OCI-LY3 (cell line): ENCODE measurements around the gene FNDC5.

Experiments used
- H2AFZ ChIP-seq: fragments of 200-600, 300-600 bp; shearing (Covaris generic); 2 replicates; pipeline ENCODE4 v1.6.0; 2014; ENCODE audit warnings: antibody characterized with exemption, low read depth, low read length
- H3K27ac ChIP-seq: fragments of 200-600, 300-600 bp; sonication (generic); 2 replicates; pipeline ENCODE4 v1.5.1; 2014; ENCODE audit warnings: mild to moderate bottlenecking, low read length, moderate library complexity, mixed read lengths
- H3K27me3 ChIP-seq: fragments of 200-600, 300-600 bp; sonication (generic); 2 replicates; pipeline ENCODE4 v1.6.1; 2014; ENCODE audit warnings: low read depth, low read length, mixed read lengths
- H3K36me3 ChIP-seq: fragments of 200-600, 300-600 bp; sonication (generic); replicated peaks from 2 replicates; pipeline ENCODE3; 2014; ENCODE audit warnings: low read depth, low read length, mixed read lengths
- H3K4me1 ChIP-seq: fragments of 300-600, 200-600 bp; sonication (generic); 2 replicates; pipeline ENCODE4 v1.6.1; 2014; ENCODE audit warnings: low read length, mixed read lengths
- H3K4me2 ChIP-seq: fragments of 200-600, 300-600 bp; sonication (generic); 2 replicates; pipeline ENCODE4 v1.6.1; 2014; ENCODE audit warnings: low read length, mixed read lengths
- H3K4me3 ChIP-seq: fragments of 300-600, 200-600 bp; sonication (generic); 2 replicates; pipeline ENCODE4 v1.5.1; 2014; ENCODE audit warnings: antibody characterized with exemption, mild to moderate bottlenecking, low read length, moderate library complexity
- H3K79me2 ChIP-seq: fragments of 300-600, 200-600 bp; shearing (Covaris generic); 2 replicates; pipeline ENCODE4 v1.6.1; 2014; ENCODE audit warnings: mild to moderate bottlenecking, low read length, mixed read lengths
- H3K9ac ChIP-seq: fragments of 300-600, 200-600 bp; shearing (Covaris generic); 2 replicates; pipeline ENCODE4 v1.6.0; 2014; ENCODE audit warnings: mild to moderate bottlenecking, low read length, moderate library complexity
- H3K9me3 ChIP-seq: fragments of 200-600, 300-600 bp; shearing (Covaris generic); 2 replicates; pipeline ENCODE4 v1.6.1; 2014; ENCODE audit warnings: low read length, mixed read lengths; ENCODE audit not compliant: insufficient read depth
- H4K20me1 ChIP-seq: fragments of 200-600, 300-600 bp; sonication (generic); 2 replicates; pipeline ENCODE4 v1.6.1; 2016; ENCODE audit warnings: low read length, mixed read lengths; ENCODE audit not compliant: insufficient read depth
- EZH2phosphoT487 ChIP-seq: fragments of 200-600 bp; shearing (Covaris generic); IDR thresholded peaks from 2 replicates; pipeline ENCODE4 v1.6.1; 2018; ENCODE audit warnings: antibody characterized with exemption, mixed run types, low read depth
- TF ChIP-seq, protein P1 (sequence below): fragments of 200-600, 300-600 bp; sonication (generic); IDR thresholded peaks from 2 replicates; pipeline ENCODE4 v1.5.1; 2014; ENCODE audit warnings: antibody characterized with exemption, low read length, low read depth

FNDC5 gene

DNA sequence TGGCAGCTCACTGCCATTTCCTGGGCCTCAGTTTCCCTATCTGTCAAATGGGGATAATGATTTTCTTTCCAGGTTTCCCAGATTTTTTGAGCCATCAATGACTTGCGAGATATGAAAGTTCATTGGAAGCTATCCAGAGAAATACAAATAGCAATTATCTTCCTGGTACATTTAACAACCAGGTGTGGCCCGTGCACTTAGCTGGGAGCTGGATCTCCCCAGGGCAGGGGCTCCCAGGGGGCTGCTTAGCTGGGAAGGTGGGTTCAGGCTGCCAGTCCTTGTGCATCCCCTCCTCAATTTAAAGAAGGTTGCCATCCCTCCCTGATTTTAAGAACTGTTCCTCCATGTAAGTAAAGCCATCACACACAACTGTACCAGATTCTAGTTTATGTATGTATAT is 34.1 kb upstream of the FNDC5 start:
- peaks cover 6% of the 10 kb centered on the region for H3K4me1 ChIP-seq
- H3K4me2 ChIP-seq = no peak overlapping the region
- H3K27ac ChIP-seq = no peak overlapping the region
- TF ChIP-seq EZH2phosphoT487 = no peak
- TF ChIP-seq, protein P1, sequence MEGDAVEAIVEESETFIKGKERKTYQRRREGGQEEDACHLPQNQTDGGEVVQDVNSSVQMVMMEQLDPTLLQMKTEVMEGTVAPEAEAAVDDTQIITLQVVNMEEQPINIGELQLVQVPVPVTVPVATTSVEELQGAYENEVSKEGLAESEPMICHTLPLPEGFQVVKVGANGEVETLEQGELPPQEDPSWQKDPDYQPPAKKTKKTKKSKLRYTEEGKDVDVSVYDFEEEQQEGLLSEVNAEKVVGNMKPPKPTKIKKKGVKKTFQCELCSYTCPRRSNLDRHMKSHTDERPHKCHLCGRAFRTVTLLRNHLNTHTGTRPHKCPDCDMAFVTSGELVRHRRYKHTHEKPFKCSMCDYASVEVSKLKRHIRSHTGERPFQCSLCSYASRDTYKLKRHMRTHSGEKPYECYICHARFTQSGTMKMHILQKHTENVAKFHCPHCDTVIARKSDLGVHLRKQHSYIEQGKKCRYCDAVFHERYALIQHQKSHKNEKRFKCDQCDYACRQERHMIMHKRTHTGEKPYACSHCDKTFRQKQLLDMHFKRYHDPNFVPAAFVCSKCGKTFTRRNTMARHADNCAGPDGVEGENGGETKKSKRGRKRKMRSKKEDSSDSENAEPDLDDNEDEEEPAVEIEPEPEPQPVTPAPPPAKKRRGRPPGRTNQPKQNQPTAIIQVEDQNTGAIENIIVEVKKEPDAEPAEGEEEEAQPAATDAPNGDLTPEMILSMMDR = no peak
- H3K9me3 ChIP-seq = no peaks in the 10 kb centered on the region
- no peak overlapping the region for H3K9ac ChIP-seq
- H3K79me2 ChIP-seq = no peaks in the 10 kb centered on the region
- no peaks in the 10 kb centered on the region for H4K20me1 ChIP-seq
- H2AFZ ChIP-seq = no peak overlapping the region
- H3K27me3 ChIP-seq = no peaks in the 10 kb centered on the region
- H3K36me3 ChIP-seq = no peaks in the 10 kb centered on the region
- no peak overlapping the region for H3K4me3 ChIP-seq

DNA sequence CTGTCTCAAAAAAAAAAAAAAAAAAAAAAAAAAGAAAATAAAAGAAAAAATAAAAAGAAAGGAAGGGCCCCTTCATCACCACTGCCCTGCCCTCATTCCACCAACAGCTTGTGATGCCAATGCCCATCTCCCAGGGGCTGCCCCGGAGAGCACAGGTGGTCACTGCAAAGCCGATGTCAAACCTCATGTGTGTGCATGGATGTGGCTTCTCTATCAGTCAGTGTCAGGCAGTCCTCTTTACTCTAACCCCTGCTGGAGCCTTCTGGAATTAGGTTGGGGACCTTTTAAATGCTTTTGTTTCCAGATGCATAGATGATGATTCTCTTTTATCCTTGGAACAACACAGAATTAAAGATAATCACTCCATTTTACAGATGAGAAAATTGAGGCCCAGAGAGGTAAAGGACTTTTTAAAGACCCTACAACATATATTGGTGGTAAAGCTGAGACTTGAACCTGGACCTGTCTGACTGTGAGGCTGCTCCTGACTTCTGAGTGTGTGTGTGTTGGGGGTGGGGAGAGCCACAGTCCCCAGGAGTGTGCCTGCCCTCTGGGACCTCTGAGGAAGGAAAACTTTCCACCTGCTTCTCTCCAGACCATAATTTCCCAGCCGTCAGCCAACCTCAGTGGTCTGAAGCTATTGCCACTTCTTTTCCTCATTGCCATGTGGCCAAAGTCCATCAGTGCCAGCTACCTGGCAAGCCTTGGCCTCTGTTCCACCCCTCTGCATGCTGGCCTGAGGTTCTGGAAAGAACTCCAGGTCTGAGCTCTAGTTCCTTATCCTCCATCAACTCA is 33.5 kb upstream of the FNDC5 start:
- Histone ChIP-seq H4K20me1 (no peaks in the 10 kb centered on the region), H3K36me3 (no peaks in the 10 kb centered on the region), H3K27ac (no peak overlapping the region), H3K4me1 (peaks cover 6% of the 10 kb centered on the region), H3K27me3 (no peaks in the 10 kb centered on the region), H3K4me3 (no peak overlapping the region), H3K79me2 (no peaks in the 10 kb centered on the region), H3K9me3 (no peaks in the 10 kb centered on the region), H3K9ac (no peak overlapping the region), H3K4me2 (no peak overlapping the region), H2AFZ (no peak overlapping the region)
- TF ChIP-seq, protein P1 = no peak
- TF ChIP-seq EZH2phosphoT487 = no peak

DNA sequence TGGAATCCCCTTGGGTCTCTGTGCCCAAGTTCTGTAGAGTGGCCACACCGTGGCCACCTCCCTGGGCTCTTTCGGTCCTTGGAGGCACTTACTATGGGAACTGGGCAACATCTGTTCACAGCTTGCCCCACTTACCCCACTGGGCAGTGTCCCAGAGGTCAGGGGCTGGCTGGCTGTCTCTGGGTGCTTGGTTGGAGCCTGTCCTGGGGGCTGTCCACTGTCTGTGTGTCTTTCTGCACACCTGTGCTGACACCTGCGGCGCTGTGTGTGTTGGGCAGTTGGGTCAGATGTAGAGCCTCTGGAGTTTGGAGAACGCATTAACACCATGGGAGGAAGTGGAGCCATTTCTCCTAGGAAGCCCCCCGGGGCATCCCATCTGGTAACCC is 31.8 kb upstream of the FNDC5 start:
- Histone ChIP-seq H3K9ac (no peak overlapping the region), H3K9me3 (no peaks in the 10 kb centered on the region), H3K4me1 (peaks cover 6% of the 10 kb centered on the region), H3K79me2 (no peaks in the 10 kb centered on the region), H3K4me2 (no peak overlapping the region), H3K4me3 (no peak overlapping the region), H3K27me3 (no peaks in the 10 kb centered on the region), H4K20me1 (no peaks in the 10 kb centered on the region), H3K36me3 (no peaks in the 10 kb centered on the region), H3K27ac (no peak overlapping the region), H2AFZ (no peak overlapping the region)
- TF ChIP-seq EZH2phosphoT487 = no peak
- TF ChIP-seq, protein P1 = no peak

- H3K4me3 ChIP-seq = peak overlapping the region; percentile 98
- H3K4me2 ChIP-seq = peak overlapping the region; percentile 79
- no peaks in the 10 kb centered on the region for H3K9me3 ChIP-seq
- H3K9ac ChIP-seq = peak overlapping the region; percentile 82
- H3K27me3 ChIP-seq = no peaks in the 10 kb centered on the region
- H3K79me2 ChIP-seq = no peaks in the 10 kb centered on the region
- H3K36me3 ChIP-seq = no peaks in the 10 kb centered on the region
- H4K20me1 ChIP-seq = no peaks in the 10 kb centered on the region
- H3K27ac ChIP-seq = no peak overlapping the region
- peak overlapping the region; percentile 87; the same call in 1 of the 2 replicates for H2AFZ ChIP-seq
- peaks cover 6% of the 10 kb centered on the region for H3K4me1 ChIP-seq
- no peak for TF ChIP-seq EZH2phosphoT487
- TF ChIP-seq, protein P1 = no peak
Measured at GRCh38 chr1:32901823-32902534, 31.3 kb upstream of the FNDC5 start.
